ENCODE results near the gene ABLIM2.

ABLIM2 gene

DNA sequence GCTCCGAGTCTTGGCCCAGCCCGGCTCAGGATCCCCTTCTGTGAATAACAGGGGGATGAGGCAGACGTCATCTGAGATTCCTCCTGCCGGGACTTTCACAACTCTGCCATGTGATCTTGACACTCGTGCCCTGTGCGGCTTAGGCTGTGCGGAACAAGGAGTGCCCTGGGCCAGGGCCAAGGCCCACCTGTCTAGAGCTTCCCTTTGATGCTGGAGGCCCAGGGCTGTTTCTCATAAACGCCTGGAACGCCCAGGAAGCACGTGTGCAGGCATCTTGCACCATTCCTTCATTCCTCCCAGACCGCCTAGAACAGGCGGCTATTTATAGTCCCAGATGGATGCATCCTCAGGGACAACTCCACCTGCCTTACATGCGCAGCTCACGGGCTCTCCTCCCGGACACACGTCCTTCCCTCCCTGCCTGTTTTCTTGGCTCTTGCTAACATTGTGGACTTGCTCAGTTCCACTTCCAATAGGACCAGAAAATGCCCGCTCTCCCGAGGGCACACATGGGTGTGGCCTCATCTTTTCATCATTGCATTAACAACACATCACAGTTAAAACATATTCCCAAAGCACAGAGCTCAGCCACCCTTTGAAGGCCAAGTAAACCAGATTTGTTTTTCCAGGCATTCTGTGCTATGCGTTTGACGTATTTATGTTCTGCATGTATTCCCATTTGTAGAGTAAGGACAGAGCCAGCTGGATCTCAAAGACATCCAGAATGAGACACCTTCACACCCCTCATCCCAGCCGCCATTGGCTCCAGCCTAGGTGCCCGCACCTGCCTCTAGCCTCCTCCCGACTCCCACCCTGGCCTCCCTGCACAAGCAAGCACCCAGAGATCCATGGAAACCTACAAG, 57.2 kb downstream of the ABLIM2 start:
- DNase-seq, result no peak

- no peak for DNase-seq
These were observed 58.6 kb downstream of the ABLIM2 start for GRCh38 chr4:8099981-8100464.

GRCh38 chr4:8098506-8098905, 60.1 kb downstream of the ABLIM2 start:
- no peak for DNase-seq

DNA sequence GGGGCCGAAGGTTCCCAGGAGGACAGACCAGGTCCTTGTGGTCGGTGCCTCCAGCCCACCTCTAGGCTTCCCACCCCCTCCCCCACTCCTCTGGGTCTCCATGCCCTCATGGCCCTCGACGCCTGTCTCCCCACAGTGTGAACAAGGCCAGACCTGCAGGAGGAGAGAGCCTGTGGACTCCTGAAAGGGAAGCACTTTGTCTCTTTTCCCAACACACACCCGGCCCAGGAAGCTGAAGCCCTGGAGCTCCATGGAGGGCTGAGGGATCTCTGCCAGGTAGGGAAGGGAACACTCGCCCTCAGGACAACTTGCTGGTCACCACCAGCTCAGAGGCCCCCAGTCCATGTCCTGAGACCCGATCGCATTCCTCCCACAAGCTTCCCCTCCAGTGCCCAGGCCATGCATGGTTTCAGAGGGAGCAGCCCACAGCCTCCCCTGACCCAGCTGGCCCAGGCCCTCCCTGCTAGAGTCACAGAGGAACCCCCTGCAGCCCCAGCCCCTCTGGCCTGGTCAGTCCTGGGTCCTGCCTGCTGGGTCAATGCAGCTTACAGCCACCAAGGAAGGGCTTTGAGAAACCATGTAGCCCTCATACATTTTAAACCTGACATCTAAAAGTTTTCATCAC, 60.8 kb downstream of the ABLIM2 start:
- no peak for DNase-seq

DNA sequence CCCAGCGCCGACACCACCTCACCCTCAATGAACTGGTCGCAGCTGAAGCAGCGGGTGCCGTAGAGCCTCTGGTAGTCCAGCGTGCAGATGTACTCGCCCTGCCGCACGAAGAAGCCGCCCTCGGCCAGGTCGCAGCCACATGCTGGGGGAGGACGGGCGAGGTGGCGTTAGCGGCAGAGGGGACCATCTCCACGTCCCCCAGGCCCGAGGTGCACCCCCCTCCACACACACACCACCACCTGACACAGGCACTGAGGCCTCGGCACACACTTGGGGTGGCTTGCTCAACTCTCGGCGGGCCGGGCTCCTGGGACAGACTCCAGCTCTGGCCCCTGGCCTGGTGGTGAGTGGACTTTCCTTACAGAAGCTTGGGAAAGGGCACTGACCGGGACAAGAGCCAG, 61.5 kb downstream of the ABLIM2 start:
- no peak for DNase-seq

GRCh38 chr4:8096690-8097061, 61.9 kb downstream of the ABLIM2 start:
- no peak for DNase-seq

- DNase-seq, result no peak
These were observed 62.5 kb downstream of the ABLIM2 start for GRCh38 chr4:8095956-8096689.

DNA sequence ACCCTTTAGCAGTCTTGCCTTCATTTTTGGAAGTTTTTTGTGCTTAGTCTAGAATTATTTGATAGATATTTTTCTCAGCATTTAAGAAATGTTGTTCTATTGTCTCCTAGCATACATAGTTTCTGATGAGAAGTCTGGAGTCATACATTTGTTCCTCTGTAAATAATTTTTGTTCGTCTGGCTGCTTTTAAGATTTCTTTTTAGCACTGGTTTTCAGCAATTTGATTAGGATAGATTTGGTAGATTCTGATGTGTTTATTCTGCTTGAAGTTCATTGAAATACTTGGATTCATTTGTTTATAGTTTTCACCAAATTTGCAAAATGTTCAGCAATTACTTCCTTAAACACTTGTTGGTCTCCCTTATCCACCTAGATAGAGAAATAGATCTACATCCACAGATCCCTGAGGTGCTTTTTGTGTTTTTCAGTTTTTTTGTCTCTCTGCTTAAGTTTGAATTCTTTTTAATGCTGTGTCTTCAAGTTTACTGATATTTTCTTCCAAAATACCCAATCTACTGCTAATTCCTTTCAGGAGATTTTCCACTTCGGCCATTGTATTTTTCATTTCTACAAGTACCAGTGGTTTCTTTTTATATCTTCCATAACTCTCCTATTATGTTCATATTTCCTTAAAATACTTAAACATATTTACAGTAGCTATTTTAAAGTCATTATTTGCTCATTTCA, 64.9 kb downstream of the ABLIM2 start:
- no peak for DNase-seq

- DNase-seq, result no peak
These were observed 66.3 kb downstream of the ABLIM2 start for GRCh38 chr4:8092282-8092681.

- no peak for DNase-seq
These were observed 67.8 kb downstream of the ABLIM2 start for GRCh38 chr4:8090744-8091301.

DNA sequence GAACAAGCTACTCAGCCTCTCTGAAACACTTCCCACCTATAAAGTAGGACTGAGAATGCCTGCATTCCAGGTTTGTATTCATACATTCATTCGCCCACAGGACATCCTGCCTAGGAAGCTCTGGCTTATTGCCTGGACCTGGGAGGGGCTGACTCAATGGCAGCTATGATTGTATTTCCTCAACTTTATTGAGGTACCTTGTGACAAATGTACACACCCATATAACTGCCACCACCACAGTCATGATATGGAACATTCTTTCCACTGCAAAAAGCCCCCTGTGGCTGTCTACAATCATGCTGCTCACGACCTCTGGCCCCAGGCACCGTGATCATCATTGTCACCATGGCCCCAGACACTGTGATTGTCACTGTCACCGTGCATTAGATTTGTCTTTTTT, 68.3 kb downstream of the ABLIM2 start:
- no peak for DNase-seq

DNA sequence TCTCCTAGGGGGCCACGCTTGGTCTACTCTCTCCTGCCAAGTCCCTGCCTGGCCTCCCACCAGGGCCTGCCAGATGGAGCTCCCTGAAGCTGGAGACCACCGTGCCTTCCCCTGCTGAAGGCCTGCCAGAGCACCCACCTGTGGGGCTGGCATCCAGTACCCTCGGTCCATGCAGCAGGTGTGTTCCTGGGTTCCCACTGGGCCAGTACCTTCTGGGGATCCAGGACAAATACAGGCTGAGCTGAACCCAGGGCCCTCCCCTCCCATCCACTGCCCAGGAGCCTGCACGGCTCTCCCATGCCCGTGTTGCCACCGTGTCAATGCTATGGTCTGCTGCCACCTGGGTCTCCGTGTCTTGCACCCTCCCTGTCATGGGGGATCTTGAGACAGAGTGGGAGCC, 68.8 kb downstream of the ABLIM2 start:
- no peak for DNase-seq

DNA sequence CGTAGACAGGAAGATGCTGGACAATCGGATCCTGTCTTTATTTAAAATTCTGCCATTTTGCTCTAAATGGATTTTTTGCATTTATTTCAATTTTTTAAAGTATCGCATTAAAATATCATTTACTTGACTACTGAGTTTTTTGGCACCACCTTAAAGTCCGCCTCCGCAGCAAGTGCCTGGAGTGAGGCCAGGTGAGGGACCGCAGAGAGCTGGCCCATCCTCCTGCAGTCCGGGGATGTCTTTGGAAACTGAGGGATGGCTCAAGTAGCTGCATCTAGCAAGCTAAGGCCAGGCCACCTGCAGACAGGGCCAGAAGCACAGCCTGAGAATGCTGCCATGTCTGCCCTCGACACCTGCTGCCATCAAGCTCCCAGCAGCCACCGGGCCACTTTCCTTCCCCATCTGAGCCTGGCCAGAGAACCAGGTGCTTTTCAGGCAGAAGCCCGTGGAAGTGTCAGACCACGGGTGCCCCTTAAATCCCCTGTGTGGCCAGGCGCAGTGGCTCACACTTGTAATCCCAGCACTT, 69.6 kb downstream of the ABLIM2 start:
- DNase-seq, result no peak

GRCh38 chr4:8087921-8088495, 70.6 kb downstream of the ABLIM2 start:
- DNase-seq, result no peak

GRCh38 chr4:8086783-8087445, 71.7 kb downstream of the ABLIM2 start:
- DNase-seq, result no peak

DNA sequence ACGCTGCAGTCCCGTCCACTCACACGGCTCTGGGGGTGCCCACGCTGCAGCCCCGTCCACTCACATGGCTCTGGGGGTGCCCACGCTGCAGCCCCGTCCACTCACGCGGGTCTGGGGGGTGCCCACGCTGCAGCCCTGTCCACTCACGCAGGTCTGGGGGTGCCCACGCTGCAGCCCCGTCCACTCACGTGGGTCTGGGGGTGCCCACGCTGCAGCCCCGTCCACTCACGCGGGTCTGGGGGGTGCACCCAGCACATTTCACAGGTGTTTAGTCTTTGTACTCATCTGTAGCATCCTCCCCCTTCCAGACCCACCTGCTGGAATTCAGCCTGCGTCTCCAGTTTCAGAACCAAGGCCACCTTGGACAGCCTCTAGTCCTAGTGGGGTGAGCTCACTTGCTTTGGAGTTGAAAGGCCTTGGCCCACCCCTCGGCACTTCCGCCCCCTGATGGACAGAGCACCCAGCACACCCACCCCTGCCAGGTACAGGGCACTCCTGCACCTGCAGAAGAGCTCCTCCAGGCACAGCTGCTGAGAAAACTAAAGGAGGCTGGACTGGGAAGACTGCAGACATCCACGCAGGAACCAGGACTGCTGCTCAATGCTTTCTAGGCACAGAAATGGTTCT, 73.0 kb downstream of the ABLIM2 start:
- DNase-seq, result no peak

- DNase-seq, result no peak
These were observed 73.7 kb downstream of the ABLIM2 start for GRCh38 chr4:8084712-8085490.

- no peak for DNase-seq
These were observed 74.5 kb downstream of the ABLIM2 start for GRCh38 chr4:8084031-8084660.

GRCh38 chr4:8083086-8083825, 75.4 kb downstream of the ABLIM2 start:
- no peak for DNase-seq

Data from activated gamma-delta T cell treated with Interleukin-2 at 50 U/mL for 16 hours (primary cell).